Peyer's patch (tissue), 4 donors: Measurements from ENCODE around the gene TOGARAM2. TPM values are rescaled to one million over a fixed set of nuclear protein-coding genes. Genes with fewer than 3 reads are reported as not detected.

Experiments used
- DNase-seq, 3 donors: peaks; one replicate each; pipeline ENCODE4 v3.0.0-alpha.2; 2017 to 2019
- H3K27ac ChIP-seq, 4 donors: fragments of 200-600 bp; sonication (generic); one replicate each; pipeline ENCODE4 v1.5.1; 2016 to 2019
- H3K27me3 ChIP-seq, 2 donors: fragments of 200-600 bp; sonication (generic); one replicate each; pipeline ENCODE4 v1.5.1; 2019
- H3K36me3 ChIP-seq, 3 donors: fragments of 200-600 bp; sonication (generic); one replicate each; pipeline ENCODE4 v1.5.1; 2016 to 2019
- H3K4me1 ChIP-seq, 4 donors: fragments of 200-600 bp; sonication (generic); one replicate each; pipeline ENCODE4 v1.5.1; 2016 to 2019
- H3K4me3 ChIP-seq, 4 donors: fragments of 200-600 bp; sonication (generic); 1 replicate in 3 of 4; 2 replicates in 1 of 4; pipeline ENCODE4 v1.5.1; 2016 to 2019; ENCODE audit warnings: mild to moderate bottlenecking in 1 of 4
- H3K9me3 ChIP-seq, 4 donors: fragments of 200-600 bp; sonication (generic); one replicate each; pipeline ENCODE4 v1.5.1; 2016 to 2019; ENCODE audit warnings: mild to moderate bottlenecking in 1 of 4
- CTCF ChIP-seq, 6 experiments: fragments of 450-650 bp in 4 of 6; fragments of 200-600 bp in 2 of 6; sonication (generic) in 1 of 6; IDR thresholded peaks; one replicate each; pipeline ENCODE4 v1.5.1; 2017 to 2019; ENCODE audit warnings: antibody characterized with exemption in 6 of 6, mild to moderate bottlenecking in 3 of 6, moderate library complexity in 1 of 6
- POLR2A ChIP-seq, 2 donors: fragments of 450-650 bp; IDR thresholded peaks; one replicate each; pipeline ENCODE4 v1.5.1; 2017; ENCODE audit warnings: antibody characterized with exemption in 2 of 2, mild to moderate bottlenecking in 2 of 2, moderate library complexity in 2 of 2
- total RNA-seq, 4 donors: library from RNA; depleted of rRNA; stranded (reverse); fragments of >200 nt; gene quantifications; one replicate each; pipeline ENCODE4 v1.1.0, GENCODE V29; 2016

The TOGARAM2 gene
- total RNA-seq, 4 donors from 2014 or later = under 0.01 to 1.1 (median 0.22) TPM

- Histone ChIP-seq H3K9me3 (no peaks in the 10 kb centered on the region), H3K4me3 (no peak overlapping the region), H3K27ac (no peak overlapping the region), H3K36me3 (no peaks in the 10 kb centered on the region), H3K4me1 (no peaks in the 10 kb centered on the region), H3K27me3 (no peaks in the 10 kb centered on the region)
- DNase-seq = no peak
- TF ChIP-seq POLR2A (IDR thresholded peaks at IDR 0.05) = no peak
- TF ChIP-seq CTCF (IDR thresholded peaks at IDR 0.05) = no peak
Measured at GRCh38 chr2:29025711-29026110, 44.6 kb downstream of the TOGARAM2 start.

- no peaks in the 10 kb centered on the region for H3K4me1 ChIP-seq
- no peaks in the 10 kb centered on the region for H3K27me3 ChIP-seq
- H3K9me3 ChIP-seq = no peaks in the 10 kb centered on the region
- DNase-seq = no peak
- H3K27ac ChIP-seq = no peak overlapping the region
- H3K36me3 ChIP-seq = no peaks in the 10 kb centered on the region
- H3K4me3 ChIP-seq = no peak overlapping the region
- TF ChIP-seq POLR2A (IDR thresholded peaks at IDR 0.05) (no peak), CTCF (IDR thresholded peaks at IDR 0.05) (no peak)
Measured at GRCh38 chr2:29031046-29031445, 49.9 kb downstream of the TOGARAM2 start.

GRCh38 chr2:29032189-29032588, 51.1 kb downstream of the TOGARAM2 start:
- Histone ChIP-seq H3K27ac (no peak overlapping the region), H3K9me3 (no peaks in the 10 kb centered on the region), H3K27me3 (no peaks in the 10 kb centered on the region), H3K4me3 (no peak overlapping the region), H3K4me1 (no peaks in the 10 kb centered on the region), H3K36me3 (no peaks in the 10 kb centered on the region)
- TF ChIP-seq CTCF (IDR thresholded peaks at IDR 0.05) = no peak
- no peak for TF ChIP-seq POLR2A (IDR thresholded peaks at IDR 0.05)
- DNase-seq = no peak

DNA sequence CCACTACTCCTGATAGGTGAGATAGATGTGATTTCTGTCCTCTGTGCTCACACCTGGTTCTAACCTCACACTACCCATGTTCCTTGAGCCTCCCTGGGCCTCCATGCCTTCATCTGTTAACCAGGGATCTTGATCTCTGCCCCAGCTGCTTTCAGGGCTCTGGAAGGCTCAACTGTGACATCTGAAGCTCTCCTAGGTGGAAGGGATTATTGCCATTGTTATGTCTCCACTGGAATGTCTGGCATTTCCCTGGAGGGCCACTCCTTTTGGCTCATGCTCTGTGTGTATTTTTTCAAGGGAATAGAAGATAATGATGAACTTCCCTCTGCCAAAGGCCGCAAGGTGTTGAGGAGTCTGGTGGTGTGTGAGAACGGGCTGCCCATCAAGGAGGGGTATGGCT, 52.1 kb downstream of the TOGARAM2 start:
- DNase-seq = no peak
- TF ChIP-seq CTCF (IDR thresholded peaks at IDR 0.05) = no peak
- no peak for TF ChIP-seq POLR2A (IDR thresholded peaks at IDR 0.05)
- no peak overlapping the region for H3K27ac ChIP-seq
- no peaks in the 10 kb centered on the region for H3K27me3 ChIP-seq
- no peaks in the 10 kb centered on the region for H3K9me3 ChIP-seq
- H3K4me3 ChIP-seq = no peak overlapping the region
- no peaks in the 10 kb centered on the region for H3K4me1 ChIP-seq
- no peaks in the 10 kb centered on the region for H3K36me3 ChIP-seq

GRCh38 chr2:29033656-29034055, 52.6 kb downstream of the TOGARAM2 start:
- Histone ChIP-seq H3K4me1 (no peaks in the 10 kb centered on the region), H3K36me3 (no peaks in the 10 kb centered on the region), H3K9me3 (no peaks in the 10 kb centered on the region), H3K27ac (no peak overlapping the region), H3K4me3 (no peak overlapping the region), H3K27me3 (no peaks in the 10 kb centered on the region)
- no peak for DNase-seq
- TF ChIP-seq CTCF (IDR thresholded peaks at IDR 0.05) (no peak), POLR2A (IDR thresholded peaks at IDR 0.05) (no peak)
